K562 (cell line): ENCODE data around the gene CXorf65. TPM values are rescaled to one million over a fixed set of nuclear protein-coding genes. Genes with fewer than 3 reads are reported as not detected.
A peak's percentile ranks its signal among the peaks of the same experiment; 100 is the strongest.

ENCODE experiments used
- BCL6 ChIP-seq: fragments of 250-450 bp; sonication (Bioruptor Pico); IDR thresholded peaks from 2 replicates; pipeline ENCODE4 v1.4.0; 2020
- BRCA1 ChIP-seq, 2 experiments: fragments of 450-650 bp in 1 of 2; sonication (generic) in 1 of 2; formaldehyde crosslinking in 1 of 2; IDR thresholded peaks; 2 replicates each; pipeline versions ENCODE4 v1.5.0 to v1.6.1; 2017 to 2020; ENCODE audit warnings: mild to moderate bottlenecking in 1 of 2, missing genetic modification reagents in 1 of 2
- E2F5 ChIP-seq: sonication (generic); formaldehyde crosslinking; IDR thresholded peaks from 2 replicates; pipeline ENCODE4 v1.8.0; 2022; ENCODE audit warnings: mild to moderate bottlenecking, missing genetic modification reagents
- FOXK1 ChIP-seq: sonication (generic); formaldehyde crosslinking; IDR thresholded peaks from 2 replicates; pipeline ENCODE4 v1.8.0; 2022; ENCODE audit warnings: missing genetic modification reagents, mild to moderate bottlenecking, borderline replicate concordance
- HINFP ChIP-seq: fragments of 450-650 bp; conservative IDR thresholded peaks from 2 replicates; pipeline ENCODE4 v1.6.1; 2016; ENCODE audit warnings: missing genetic modification characterization, low read depth, mild to moderate bottlenecking, control low read depth, missing compliant biosample characterization
- HIVEP1 ChIP-seq: fragments of 250-450 bp; sonication (Bioruptor Pico); IDR thresholded peaks from 2 replicates; pipeline ENCODE4 v1.4.0; 2020; ENCODE audit warnings: mild to moderate bottlenecking
- IRF9 ChIP-seq: fragments of 450-650 bp; IDR thresholded peaks from 2 replicates; pipeline ENCODE4 v1.6.1; 2016; ENCODE audit warnings: missing biosample characterization, missing genetic modification characterization
- MNT ChIP-seq, 2 experiments: fragments of 450-650 bp; conservative IDR thresholded peaks; 2 replicates each; pipeline ENCODE4 v1.6.1; 2017; ENCODE audit warnings: mild to moderate bottlenecking in 2 of 2, moderate library complexity in 2 of 2
- NR2C2 ChIP-seq, 2 experiments: fragments of 200-800 bp in 1 of 2; sonication (Bioruptor generic) in 1 of 2; sonication (generic) in 1 of 2; formaldehyde crosslinking in 1 of 2; IDR thresholded peaks; 2 replicates each; pipeline versions ENCODE4 v1.6.1 to v1.8.0; 2016 to 2022; ENCODE audit warnings: mild to moderate bottlenecking in 1 of 2, missing compliant biosample characterization in 1 of 2, missing genetic modification characterization in 1 of 2, missing genetic modification reagents in 1 of 2
- PTRF ChIP-seq: fragments of 450-650 bp; IDR thresholded peaks from 2 replicates; pipeline ENCODE4 v1.6.1; 2016; ENCODE audit warnings: mild to moderate bottlenecking, missing genetic modification characterization, missing compliant biosample characterization
- RFX5 ChIP-seq: IDR thresholded peaks from 2 replicates; pipeline ENCODE4 v1.6.1; 2011; ENCODE audit warnings: low read depth, mild to moderate bottlenecking, improper control_type of control experiment, low read length
- VEZF1 ChIP-seq: fragments of 200-800 bp; sonication (Bioruptor generic); IDR thresholded peaks from 2 replicates; pipeline ENCODE4 v1.6.1; 2017; ENCODE audit warnings: missing genetic modification characterization, missing compliant biosample characterization
- ZBTB11 ChIP-seq, 3 experiments: fragments of 200-800 bp in 1 of 3; fragments of 250-450 bp in 1 of 3; fragments of 450-650 bp in 1 of 3; sonication (Bioruptor Pico) in 1 of 3; sonication (Bioruptor generic) in 1 of 3; formaldehyde crosslinking in 1 of 3; IDR thresholded peaks; 2 replicates each; pipeline versions ENCODE4 v1.6.1 to v1.8.0; 2016 to 2022; ENCODE audit warnings: mild to moderate bottlenecking in 2 of 3, missing genetic modification characterization in 2 of 3, missing compliant biosample characterization in 1 of 3, moderate library complexity in 1 of 3
- ZNF778 ChIP-seq: fragments of 450-650 bp; formaldehyde crosslinking; IDR thresholded peaks from 2 replicates; pipeline ENCODE4 v1.4.0; 2020; ENCODE audit warnings: mild to moderate bottlenecking, moderate library complexity
- polyA plus RNA-seq, 8 experiments: library from polyadenylated mRNA; depleted of rRNA in 4 of 8; stranded (reverse) in 5 of 8; unstranded in 3 of 8; fragments of >200 nt; fragmentation: Nextera tagmentation in 2 of 8; fragmentation: Illumina TruSeq in 1 of 8; extraction: Ambion mirVana in 2 of 8; extraction: Trizol in 1 of 8; gene quantifications; 2 replicates each; pipeline versions ENCODE4 v1.2.1 to v1.2.3, GENCODE V29; 2011 to 2014; ENCODE audit warnings: inconsistent platforms in 1 of 8, missing spikeins in 1 of 8
- total RNA-seq, 7 experiments: library from RNA; depleted of rRNA in 6 of 7; stranded (reverse); fragments of >200 nt in 6 of 7; fragmentation: Illumina TruSeq in 2 of 7; extraction: Trizol in 2 of 7; gene quantifications; 2 replicates each; pipeline versions ENCODE4 v1.2.1 to v1.2.3, GENCODE V29; 2011 to 2021; ENCODE audit warnings: low replicate concordance in 1 of 7

The CXorf65 gene
- total and polyA plus RNA-seq, 9 of the 15 experiments (the other 6 are each of a cell fraction or from before 2014, with no cell fraction given), result 1.4 to 8.4 (median 2.9) TPM

GRCh38 chrX:71118032-71118984, 11.8 kb upstream of the CXorf65 start, which contains the start of gene MED12 (continued):
- TF ChIP-seq ZBTB11 (CRISPR knock-in tag; IDR thresholded peaks at IDR 0.05) (peak in 1 of 3 experiments; percentile 29; a peak in 1 of 6 replicates), MNT (conservative IDR thresholded peaks at IDR 0.05) (peak in 1 of 2 experiments; percentile 47; a peak in 1 of 4 replicates), NR2C2 (CRISPR knock-in tag; IDR thresholded peaks at IDR 0.05) (no peak), NR2C2 (tag; IDR thresholded peaks at IDR 0.05) (peak; percentile 51; the same call in 1 of the 2 replicates), E2F5 (CRISPR knock-in tag) (no peak), HINFP (tag) (no peak), PTRF (tag) (no peak), BCL6 (no peak), VEZF1 (CRISPR knock-in tag) (peak; percentile 64), BRCA1 (IDR thresholded peaks at IDR 0.05) (no peak), BRCA1 (CRISPR knock-in tag; IDR thresholded peaks at IDR 0.05) (no peak), FOXK1 (CRISPR knock-in tag) (no peak), HIVEP1 (CRISPR knock-in tag) (no peak), ZNF778 (CRISPR knock-in tag) (no peak), RFX5 (no peak), IRF9 (tag) (no peak)
